ENCODE measurements around the gene ACTL7A.

Gene ACTL7A

GRCh38 chr9:108910914-108911313 is 48.8 kb downstream of the ACTL7A start:
- Histone ChIP-seq H3K27me3 (ENCODE audit: insufficient read depth, low read depth) (no peaks in the 10 kb centered on the region), H2AFZ (ENCODE audit: low read depth) (no peak overlapping the region), H3K4me2 (no peak overlapping the region), H3K27ac (no peak overlapping the region), H4K20me1 (ENCODE audit: insufficient read depth) (no peaks in the 10 kb centered on the region), H3K4me1 (ENCODE audit: low read depth, poor library complexity, severe bottlenecking) (no peaks in the 10 kb centered on the region), H3K79me2 (ENCODE audit: insufficient read depth, low read depth) (no peaks in the 10 kb centered on the region), H3K9ac (no peak overlapping the region), H3K36me3 (ENCODE audit: insufficient read depth) (no peaks in the 10 kb centered on the region), H3K4me3 (IDR thresholded peaks at IDR 0.05; ENCODE audit: insufficient read depth, low read depth, low read length) (no peak overlapping the region)
- no peak for TF ChIP-seq CTCF (conservative IDR thresholded peaks at IDR 0.05; ENCODE audit: low read depth, low read length)

- Histone ChIP-seq H3K27ac (no peak overlapping the region), H3K27me3 (ENCODE audit: insufficient read depth, low read depth) (no peaks in the 10 kb centered on the region), H3K4me2 (no peak overlapping the region), H3K79me2 (ENCODE audit: insufficient read depth, low read depth) (no peaks in the 10 kb centered on the region), H3K4me1 (ENCODE audit: low read depth, poor library complexity, severe bottlenecking) (no peaks in the 10 kb centered on the region), H2AFZ (ENCODE audit: low read depth) (no peak overlapping the region), H4K20me1 (ENCODE audit: insufficient read depth) (no peaks in the 10 kb centered on the region), H3K9ac (no peak overlapping the region), H3K36me3 (ENCODE audit: insufficient read depth) (no peaks in the 10 kb centered on the region), H3K4me3 (IDR thresholded peaks at IDR 0.05; ENCODE audit: insufficient read depth, low read depth, low read length) (no peak overlapping the region)
- no peak for TF ChIP-seq CTCF (conservative IDR thresholded peaks at IDR 0.05; ENCODE audit: low read depth, low read length)
These were observed 49.8 kb downstream of the ACTL7A start for GRCh38 chr9:108911820-108912219.

All from KMS-11 (cell line).